ENCODE measurements around the gene ABCG2. TPM values are rescaled to one million over a fixed set of nuclear protein-coding genes. Genes with fewer than 3 reads are reported as not detected.

Gene ABCG2
- total RNA-seq, 5 donors from 2014 or later (not counting 1 experiment from before 2014, with no cell fraction given), result 0.35 to 1.1 (median 0.44) TPM; not detected in 1

- no peaks in the 10 kb centered on the region for H3K36me3 Mint-ChIP-seq
- no peaks in the 10 kb centered on the region for H3K36me3 ChIP-seq (ENCODE audit: control insufficient read depth in 2 of 2, extremely low read depth in 1 of 2, insufficient read depth in 1 of 2, low read length in 1 of 2)
- H3K27ac Mint-ChIP-seq, result no peak overlapping the region
- DNase-seq, result no peak
- no peaks in the 10 kb centered on the region for H3K4me1 ChIP-seq (ENCODE audit: control insufficient read depth in 1 of 2, extremely low read depth in 1 of 2, insufficient read depth in 2 of 2, low read length in 2 of 2)
- H3K27me3 Mint-ChIP-seq, result no peaks in the 10 kb centered on the region
- ChIA-PET POLR2A (no interaction called here), CTCF (no interaction called here)
- H3K27ac ChIP-seq (ENCODE audit: low read length), result no peak overlapping the region
- no peak overlapping the region for H3K4me3 ChIP-seq (ENCODE audit: control insufficient read depth in 1 of 2, extremely low read depth in 1 of 2, low read length in 1 of 2)
- WGBS (ENCODE audit: insufficient coverage), result 100% methylated on average over 1 of the region's 5 CpGs
- no peak overlapping the region for H3K4me3 Mint-ChIP-seq
- no peaks in the 10 kb centered on the region for H3K9me3 Mint-ChIP-seq
- no peaks in the 10 kb centered on the region for H3K27me3 ChIP-seq (replicated peaks in 1 of 2; ENCODE audit: control insufficient read depth in 2 of 2, extremely low read depth in 1 of 2, insufficient read depth in 2 of 2, low read length in 1 of 2)
- ATAC-seq (replicated peaks in 1 of 4), result no peak
- H3K9me3 ChIP-seq, result no peaks in the 10 kb centered on the region
- H3K4me1 Mint-ChIP-seq, result no peaks in the 10 kb centered on the region
These were observed 64.6 kb downstream of the ABCG2 start for GRCh38 chr4:88093874-88094273.

DNA sequence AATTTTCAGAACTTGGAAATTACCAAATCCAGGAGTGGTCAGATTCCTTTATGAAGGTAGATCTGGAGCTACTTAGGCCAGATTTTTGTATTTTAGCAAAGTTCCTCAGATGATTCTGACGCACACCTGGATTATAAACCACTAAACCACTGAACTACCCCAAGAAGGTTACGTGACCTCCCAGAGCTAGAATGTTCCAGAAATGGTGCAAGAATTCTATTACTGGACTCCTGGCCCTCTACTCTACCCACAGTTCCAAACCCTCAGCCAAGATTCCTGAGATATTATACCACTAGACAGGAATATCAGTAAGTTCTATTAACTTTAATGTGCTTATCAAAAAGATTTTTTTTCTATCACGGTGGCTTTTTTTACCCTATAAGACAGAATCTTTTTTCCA lies 67.1 kb downstream of the ABCG2 start:
- ATAC-seq (replicated peaks in 1 of 4), result no peak
- no peak overlapping the region for H3K4me3 Mint-ChIP-seq
- ChIA-PET CTCF (no interaction called here), POLR2A (no interaction called here)
- H3K27ac ChIP-seq (ENCODE audit: low read length), result no peak overlapping the region
- WGBS (ENCODE audit: insufficient coverage), result no CpG with 5 or more reads among the region's 3 CpGs
- no peaks in the 10 kb centered on the region for H3K4me1 Mint-ChIP-seq
- no peaks in the 10 kb centered on the region for H3K4me1 ChIP-seq (ENCODE audit: control insufficient read depth in 1 of 2, extremely low read depth in 1 of 2, insufficient read depth in 2 of 2, low read length in 2 of 2)
- H3K4me3 ChIP-seq (ENCODE audit: control insufficient read depth in 1 of 2, extremely low read depth in 1 of 2, low read length in 1 of 2), result no peak overlapping the region
- no peaks in the 10 kb centered on the region for H3K9me3 Mint-ChIP-seq
- no peaks in the 10 kb centered on the region for H3K27me3 ChIP-seq (replicated peaks in 1 of 2; ENCODE audit: control insufficient read depth in 2 of 2, extremely low read depth in 1 of 2, insufficient read depth in 2 of 2, low read length in 1 of 2)
- no peak for DNase-seq
- no peaks in the 10 kb centered on the region for H3K36me3 Mint-ChIP-seq
- H3K36me3 ChIP-seq (ENCODE audit: control insufficient read depth in 2 of 2, extremely low read depth in 1 of 2, insufficient read depth in 1 of 2, low read length in 1 of 2), result no peaks in the 10 kb centered on the region
- H3K9me3 ChIP-seq, result no peaks in the 10 kb centered on the region
- no peak overlapping the region for H3K27ac Mint-ChIP-seq
- peaks cover 0 to 3% of the 10 kb centered on the region in 2 donors for H3K27me3 Mint-ChIP-seq

- no peak for DNase-seq
- H3K27ac ChIP-seq (ENCODE audit: low read length), result no peak overlapping the region
- POLR2A ChIA-PET, result no interaction called here
- H3K4me1 Mint-ChIP-seq, result no peaks in the 10 kb centered on the region
- H3K27me3 Mint-ChIP-seq, result peaks cover 0 to 3% of the 10 kb centered on the region in 2 donors
- no peak for ATAC-seq (replicated peaks in 1 of 4)
- CTCF ChIA-PET, result no interaction called here
- no peaks in the 10 kb centered on the region for H3K36me3 Mint-ChIP-seq
- no peaks in the 10 kb centered on the region for H3K9me3 ChIP-seq
- no peaks in the 10 kb centered on the region for H3K9me3 Mint-ChIP-seq
- no peaks in the 10 kb centered on the region for H3K4me1 ChIP-seq (ENCODE audit: control insufficient read depth in 1 of 2, extremely low read depth in 1 of 2, insufficient read depth in 2 of 2, low read length in 2 of 2)
- no peak overlapping the region for H3K4me3 ChIP-seq (ENCODE audit: control insufficient read depth in 1 of 2, extremely low read depth in 1 of 2, low read length in 1 of 2)
- no peak overlapping the region for H3K4me3 Mint-ChIP-seq
- H3K36me3 ChIP-seq (ENCODE audit: control insufficient read depth in 2 of 2, extremely low read depth in 1 of 2, insufficient read depth in 1 of 2, low read length in 1 of 2), result no peaks in the 10 kb centered on the region
- H3K27ac Mint-ChIP-seq, result no peak overlapping the region
- H3K27me3 ChIP-seq (replicated peaks in 1 of 2; ENCODE audit: control insufficient read depth in 2 of 2, extremely low read depth in 1 of 2, insufficient read depth in 2 of 2, low read length in 1 of 2), result no peaks in the 10 kb centered on the region
These were observed 67.5 kb downstream of the ABCG2 start for GRCh38 chr4:88090898-88091297.

DNA sequence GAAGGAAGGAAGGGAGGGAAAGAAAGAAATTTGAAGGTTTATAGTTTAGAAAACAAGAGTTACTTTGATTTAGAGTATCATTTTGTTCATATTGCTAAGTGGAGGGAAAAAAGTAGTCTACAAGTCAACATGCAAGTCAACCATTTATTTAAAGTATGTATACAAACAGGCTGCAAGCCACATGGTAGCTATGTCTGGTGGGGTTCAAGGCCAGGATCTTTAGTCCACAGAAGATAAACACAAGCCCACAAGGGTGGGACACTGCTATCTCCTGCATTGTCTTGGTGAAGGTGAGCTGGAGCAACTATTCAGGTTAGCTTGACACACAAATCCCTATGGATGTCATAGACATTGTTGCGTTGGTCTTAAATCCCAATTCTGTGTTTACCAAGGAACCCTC lies 71.4 kb downstream of the ABCG2 start:
- no CpG with 5 or more reads among the region's 1 CpG for WGBS (ENCODE audit: insufficient coverage)
- Mint-ChIP-seq H3K27me3 (peaks cover 0 to 5% of the 10 kb centered on the region in 2 donors), H3K36me3 (no peaks in the 10 kb centered on the region), H3K4me1 (no peaks in the 10 kb centered on the region), H3K27ac (no peak overlapping the region), H3K4me3 (no peak overlapping the region), H3K9me3 (no peaks in the 10 kb centered on the region)
- Histone ChIP-seq H3K36me3 (ENCODE audit: control insufficient read depth in 2 of 2, extremely low read depth in 1 of 2, insufficient read depth in 1 of 2, low read length in 1 of 2) (no peaks in the 10 kb centered on the region), H3K27me3 (replicated peaks in 1 of 2; ENCODE audit: control insufficient read depth in 2 of 2, extremely low read depth in 1 of 2, insufficient read depth in 2 of 2, low read length in 1 of 2) (no peaks in the 10 kb centered on the region), H3K9me3 (no peaks in the 10 kb centered on the region), H3K27ac (ENCODE audit: low read length) (no peak overlapping the region), H3K4me1 (ENCODE audit: control insufficient read depth in 1 of 2, extremely low read depth in 1 of 2, insufficient read depth in 2 of 2, low read length in 2 of 2) (no peaks in the 10 kb centered on the region), H3K4me3 (ENCODE audit: control insufficient read depth in 1 of 2, extremely low read depth in 1 of 2, low read length in 1 of 2) (no peak overlapping the region)
- ChIA-PET POLR2A (no interaction called here), CTCF (no interaction called here)
- DNase-seq (no peak), ATAC-seq (replicated peaks in 1 of 4) (no peak)

GRCh38 chr4:88080626-88081025 lies 77.8 kb downstream of the ABCG2 start:
- Histone ChIP-seq H3K4me1 (ENCODE audit: control insufficient read depth in 1 of 2, extremely low read depth in 1 of 2, insufficient read depth in 2 of 2, low read length in 2 of 2) (no peaks in the 10 kb centered on the region), H3K9me3 (no peaks in the 10 kb centered on the region), H3K36me3 (ENCODE audit: control insufficient read depth in 2 of 2, extremely low read depth in 1 of 2, insufficient read depth in 1 of 2, low read length in 1 of 2) (peaks cover 0 to 4% of the 10 kb centered on the region in 2 donors), H3K4me3 (ENCODE audit: control insufficient read depth in 1 of 2, extremely low read depth in 1 of 2, low read length in 1 of 2) (no peak overlapping the region), H3K27me3 (replicated peaks in 1 of 2; ENCODE audit: control insufficient read depth in 2 of 2, extremely low read depth in 1 of 2, insufficient read depth in 2 of 2, low read length in 1 of 2) (no peaks in the 10 kb centered on the region), H3K27ac (ENCODE audit: low read length) (no peak overlapping the region)
- DNase-seq, result no peak
- Mint-ChIP-seq H3K4me1 (no peaks in the 10 kb centered on the region), H3K9me3 (no peaks in the 10 kb centered on the region), H3K27me3 (peaks cover 0 to 2% of the 10 kb centered on the region in 2 donors), H3K36me3 (peaks cover 13% of the 10 kb centered on the region), H3K4me3 (no peak overlapping the region), H3K27ac (no peak overlapping the region)
- CTCF ChIA-PET, result no interaction called here
- POLR2A ChIA-PET, result no interaction called here
- no CpG with 5 or more reads among the region's 1 CpG for WGBS (ENCODE audit: insufficient coverage)
- ATAC-seq (replicated peaks in 1 of 4), result no peak

DNA sequence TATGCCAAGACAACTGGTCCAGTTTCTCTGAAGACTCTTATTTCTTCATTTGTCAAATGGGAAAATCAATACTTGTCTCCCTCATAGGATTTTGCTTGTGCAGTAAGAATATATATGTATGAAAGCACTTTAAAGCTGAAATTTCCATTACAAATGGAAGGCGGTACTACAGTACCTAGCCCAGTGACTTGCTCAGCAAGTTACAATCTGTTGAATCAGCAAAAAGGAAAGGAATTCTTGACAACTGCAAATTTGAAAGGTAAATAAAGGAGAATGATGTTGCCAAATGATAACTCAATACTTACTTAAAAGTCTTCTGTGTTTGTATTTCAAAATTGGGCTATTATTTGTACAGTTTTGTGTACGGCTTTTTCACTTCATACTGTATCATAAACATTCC lies 79.9 kb downstream of the ABCG2 start:
- Histone ChIP-seq H3K4me3 (ENCODE audit: control insufficient read depth in 1 of 2, extremely low read depth in 1 of 2, low read length in 1 of 2) (no peak overlapping the region), H3K27ac (ENCODE audit: low read length) (no peak overlapping the region), H3K27me3 (replicated peaks in 1 of 2; ENCODE audit: control insufficient read depth in 2 of 2, extremely low read depth in 1 of 2, insufficient read depth in 2 of 2, low read length in 1 of 2) (no peaks in the 10 kb centered on the region), H3K4me1 (ENCODE audit: control insufficient read depth in 1 of 2, extremely low read depth in 1 of 2, insufficient read depth in 2 of 2, low read length in 2 of 2) (no peaks in the 10 kb centered on the region), H3K36me3 (ENCODE audit: control insufficient read depth in 2 of 2, extremely low read depth in 1 of 2, insufficient read depth in 1 of 2, low read length in 1 of 2) (peaks cover 0 to 4% of the 10 kb centered on the region in 2 donors), H3K9me3 (no peaks in the 10 kb centered on the region)
- POLR2A ChIA-PET, result no interaction called here
- CTCF ChIA-PET, result interaction anchor here in 1 of 2 donors (0.5 kb wide), 1 partner anchor 1786 kb away, joined by 4 read pairs; no protein-coding TSS in a partner anchor
- H3K27ac Mint-ChIP-seq, result no peak overlapping the region
- no peaks in the 10 kb centered on the region for H3K9me3 Mint-ChIP-seq
- ATAC-seq (replicated peaks in 1 of 4) (no peak), DNase-seq (no peak)
- peaks cover 0 to 2% of the 10 kb centered on the region in 2 donors for H3K27me3 Mint-ChIP-seq
- H3K4me1 Mint-ChIP-seq, result no peaks in the 10 kb centered on the region
- H3K4me3 Mint-ChIP-seq, result no peak overlapping the region
- no CpG with 5 or more reads among the region's 2 CpGs for WGBS (ENCODE audit: insufficient coverage)
- H3K36me3 Mint-ChIP-seq, result peaks cover 23% of the 10 kb centered on the region

DNA sequence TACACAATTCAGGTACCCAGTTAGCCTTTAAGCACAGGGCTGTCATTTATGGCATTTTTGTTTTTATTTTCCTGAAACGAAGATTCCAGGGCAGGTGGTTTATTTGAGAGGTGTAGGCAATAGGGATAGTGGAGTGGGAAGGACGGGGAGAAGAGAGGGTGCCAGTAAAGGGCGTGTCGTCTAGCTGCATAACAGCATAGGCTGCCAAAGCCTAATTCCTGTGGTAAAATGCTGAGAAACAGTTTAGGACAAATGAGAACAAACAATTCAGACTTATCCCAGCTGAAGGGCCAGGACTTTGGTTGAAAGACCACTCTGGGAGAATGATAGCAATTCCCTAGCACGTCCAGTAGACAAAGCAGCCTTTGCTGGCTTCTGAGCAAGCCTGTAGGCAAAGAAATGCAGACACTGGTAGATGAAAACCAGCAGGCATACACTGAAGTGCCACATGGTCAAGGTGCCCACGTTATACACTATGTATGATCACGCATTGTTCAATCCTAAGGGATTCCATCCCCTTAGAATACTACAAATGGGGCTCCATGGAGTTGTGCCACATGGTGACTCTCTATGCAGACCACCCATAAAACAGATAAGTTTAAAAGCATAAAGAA lies 80.4 kb downstream of the ABCG2 start:
- peaks cover 0 to 2% of the 10 kb centered on the region in 2 donors for H3K27me3 Mint-ChIP-seq
- Histone ChIP-seq H3K4me1 (ENCODE audit: control insufficient read depth in 1 of 2, extremely low read depth in 1 of 2, insufficient read depth in 2 of 2, low read length in 2 of 2) (no peaks in the 10 kb centered on the region), H3K9me3 (no peaks in the 10 kb centered on the region), H3K4me3 (ENCODE audit: control insufficient read depth in 1 of 2, extremely low read depth in 1 of 2, low read length in 1 of 2) (no peak overlapping the region), H3K27ac (ENCODE audit: low read length) (no peak overlapping the region), H3K36me3 (ENCODE audit: control insufficient read depth in 2 of 2, extremely low read depth in 1 of 2, insufficient read depth in 1 of 2, low read length in 1 of 2) (peaks cover 0 to 4% of the 10 kb centered on the region in 2 donors), H3K27me3 (replicated peaks in 1 of 2; ENCODE audit: control insufficient read depth in 2 of 2, extremely low read depth in 1 of 2, insufficient read depth in 2 of 2, low read length in 1 of 2) (no peaks in the 10 kb centered on the region)
- 97% methylated on average over 7 of the region's 7 CpGs for WGBS (ENCODE audit: insufficient coverage)
- no peak overlapping the region for H3K4me3 Mint-ChIP-seq
- no peaks in the 10 kb centered on the region for H3K9me3 Mint-ChIP-seq
- ChIA-PET CTCF (interaction anchor here (0.5 to 1.0 kb wide), 2 partner anchors 12 to 1787 kb away, joined by 4 to 6 read pairs; no protein-coding TSS in a partner anchor), POLR2A (no interaction called here)
- no peak for ATAC-seq (replicated peaks in 1 of 4)
- peaks cover 23% of the 10 kb centered on the region for H3K36me3 Mint-ChIP-seq
- H3K27ac Mint-ChIP-seq, result no peak overlapping the region
- no peak for DNase-seq
- H3K4me1 Mint-ChIP-seq, result no peaks in the 10 kb centered on the region
